A673 (cell line): Measurements from ENCODE around the gene NME3.

ENCODE experiments used
- EZH2 ChIP-seq: fragments of 200-600 bp; sonication (generic); IDR thresholded peaks from 2 replicates; pipeline ENCODE4 v1.6.1; 2017; ENCODE audit warnings: borderline replicate concordance, low read depth, mild to moderate bottlenecking, mixed read lengths, antibody characterized with exemption, low read length; ENCODE audit not compliant: poor library complexity, severe bottlenecking
- TF ChIP-seq, protein P1 (sequence below): fragments of 300-800, 200-600 bp; sonication (generic); conservative IDR thresholded peaks from 2 replicates; pipeline ENCODE4 v1.5.1; 2017; ENCODE audit warnings: low read depth, mild to moderate bottlenecking, antibody characterized with exemption, low read length, moderate library complexity, mixed read lengths

DNA sequence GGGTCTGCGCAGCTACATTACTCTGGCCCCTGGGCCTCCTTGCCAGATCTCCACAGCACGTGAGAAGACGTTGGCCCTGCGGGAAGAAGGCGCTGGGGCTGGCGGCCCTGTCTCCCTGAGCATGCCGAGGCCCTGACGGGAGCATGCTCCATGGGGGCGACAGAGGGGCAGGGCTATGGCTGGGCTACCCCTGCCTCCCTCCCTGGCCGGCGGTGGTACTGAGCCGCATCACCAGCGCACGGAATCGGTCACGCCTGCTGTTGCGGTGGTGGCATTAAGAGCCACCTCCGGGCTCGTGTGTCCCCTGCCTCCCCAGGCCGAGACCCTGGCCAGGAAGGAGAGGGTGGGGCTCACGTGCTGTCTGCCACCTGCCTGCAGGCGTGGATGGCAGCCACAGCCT is 37.2 kb downstream of the NME3 start:
- TF ChIP-seq, protein P1, sequence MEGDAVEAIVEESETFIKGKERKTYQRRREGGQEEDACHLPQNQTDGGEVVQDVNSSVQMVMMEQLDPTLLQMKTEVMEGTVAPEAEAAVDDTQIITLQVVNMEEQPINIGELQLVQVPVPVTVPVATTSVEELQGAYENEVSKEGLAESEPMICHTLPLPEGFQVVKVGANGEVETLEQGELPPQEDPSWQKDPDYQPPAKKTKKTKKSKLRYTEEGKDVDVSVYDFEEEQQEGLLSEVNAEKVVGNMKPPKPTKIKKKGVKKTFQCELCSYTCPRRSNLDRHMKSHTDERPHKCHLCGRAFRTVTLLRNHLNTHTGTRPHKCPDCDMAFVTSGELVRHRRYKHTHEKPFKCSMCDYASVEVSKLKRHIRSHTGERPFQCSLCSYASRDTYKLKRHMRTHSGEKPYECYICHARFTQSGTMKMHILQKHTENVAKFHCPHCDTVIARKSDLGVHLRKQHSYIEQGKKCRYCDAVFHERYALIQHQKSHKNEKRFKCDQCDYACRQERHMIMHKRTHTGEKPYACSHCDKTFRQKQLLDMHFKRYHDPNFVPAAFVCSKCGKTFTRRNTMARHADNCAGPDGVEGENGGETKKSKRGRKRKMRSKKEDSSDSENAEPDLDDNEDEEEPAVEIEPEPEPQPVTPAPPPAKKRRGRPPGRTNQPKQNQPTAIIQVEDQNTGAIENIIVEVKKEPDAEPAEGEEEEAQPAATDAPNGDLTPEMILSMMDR, result no peak
- TF ChIP-seq EZH2, result no peak
